Liver (tissue), 9 donors: Measurements from ENCODE around the gene FRMD1. TPM values are rescaled to one million over a fixed set of nuclear protein-coding genes. Genes with fewer than 3 reads are reported as not detected.

Source experiments
- DNase-seq: peaks from one replicate; pipeline ENCODE4 v3.0.0-alpha.2; 2017; ENCODE audit warnings: low spot score
- H3K27ac ChIP-seq, 2 donors: one replicate each; pipeline ENCODE4 v1.7.0; 2013; ENCODE audit warnings: inconsistent platforms in 2 of 2, low read length in 2 of 2, control low read depth in 1 of 2, low read depth in 1 of 2, mild to moderate bottlenecking in 1 of 2
- H3K27me3 ChIP-seq, 4 donors: one replicate each; pipeline versions ENCODE4 v1.6.1 to v1.7.0; 2013; ENCODE audit warnings: low read length in 3 of 4, inconsistent platforms in 1 of 4, mild to moderate bottlenecking in 1 of 4, moderate library complexity in 1 of 4; ENCODE audit not compliant: control insufficient read depth in 4 of 4, insufficient read depth in 4 of 4
- H3K36me3 ChIP-seq, 4 donors: one replicate each; pipeline versions ENCODE4 v1.6.1 to v1.7.0; 2013; ENCODE audit warnings: low read length in 3 of 4, mild to moderate bottlenecking in 3 of 4, low read depth in 1 of 4, moderate library complexity in 1 of 4; ENCODE audit not compliant: control insufficient read depth in 4 of 4, insufficient read depth in 3 of 4
- H3K4me1 ChIP-seq, 4 donors: one replicate each; pipeline versions ENCODE4 v1.6.1 to v1.7.0; 2013; ENCODE audit warnings: low read length in 3 of 4, mild to moderate bottlenecking in 3 of 4, moderate library complexity in 1 of 4; ENCODE audit not compliant: control insufficient read depth in 4 of 4, insufficient read depth in 4 of 4
- H3K4me3 ChIP-seq, 3 donors: one replicate each; pipeline versions ENCODE4 v1.6.1 to v1.7.0; 2013; ENCODE audit warnings: low read length in 3 of 3, control low read depth in 1 of 3, low read depth in 1 of 3, mild to moderate bottlenecking in 1 of 3
- H3K9ac ChIP-seq, 2 donors: one replicate each; pipeline ENCODE4 v1.7.0; 2013; ENCODE audit warnings: low read length in 2 of 2, mild to moderate bottlenecking in 2 of 2, moderate library complexity in 2 of 2, control low read depth in 1 of 2, low read depth in 1 of 2
- H3K9me3 ChIP-seq, 4 donors: one replicate each; pipeline versions ENCODE4 v1.6.1 to v1.7.0; 2013; ENCODE audit warnings: low read length in 3 of 4; ENCODE audit not compliant: control insufficient read depth in 4 of 4
- CTCF ChIP-seq: fragments of 150-350 bp; IDR thresholded peaks from 2 replicates; pipeline ENCODE4 v1.5.1; 2017; ENCODE audit warnings: improper control_type of control experiment, low read depth, low read length; ENCODE audit not compliant: missing input control
- EGR1 ChIP-seq, 2 donors: IDR thresholded peaks; 2 replicates each; pipeline ENCODE4 v1.6.1; 2016 to 2018; ENCODE audit warnings: antibody characterized with exemption in 2 of 2, low read depth in 2 of 2
- FOXA1 ChIP-seq: IDR thresholded peaks from 2 replicates; pipeline ENCODE4 v1.6.1; 2016; ENCODE audit warnings: antibody characterized with exemption
- FOXA2 ChIP-seq: IDR thresholded peaks from 2 replicates; pipeline ENCODE4 v1.6.1; 2016; ENCODE audit warnings: antibody characterized with exemption
- GABPA ChIP-seq, 2 donors: IDR thresholded peaks in 1 of 2; conservative IDR thresholded peaks in 1 of 2; 2 replicates each; pipeline ENCODE4 v1.6.1; 2016; ENCODE audit warnings: antibody characterized with exemption in 2 of 2, mild to moderate bottlenecking in 1 of 2, moderate library complexity in 1 of 2
- HNF4A ChIP-seq, 2 donors: conservative IDR thresholded peaks; 2 replicates each; pipeline ENCODE4 v1.6.1; 2016; ENCODE audit warnings: antibody characterized with exemption in 2 of 2, mild to moderate bottlenecking in 2 of 2
- HNF4G ChIP-seq: IDR thresholded peaks from 2 replicates; pipeline ENCODE4 v1.6.1; 2016; ENCODE audit warnings: antibody characterized with exemption
- JUND ChIP-seq, 2 donors: IDR thresholded peaks; 2 replicates each; pipeline ENCODE4 v1.6.1; 2016; ENCODE audit warnings: antibody characterized with exemption in 2 of 2
- NR2F2 ChIP-seq: IDR thresholded peaks from 2 replicates; pipeline ENCODE4 v1.6.1; 2016; ENCODE audit warnings: antibody characterized with exemption
- RAD21 ChIP-seq, 2 donors: IDR thresholded peaks; 2 replicates each; pipeline ENCODE4 v1.6.1; 2016; ENCODE audit warnings: antibody characterized with exemption in 2 of 2, mild to moderate bottlenecking in 2 of 2
- REST ChIP-seq: IDR thresholded peaks from 2 replicates; pipeline ENCODE4 v1.6.1; 2016; ENCODE audit warnings: antibody characterized with exemption, mild to moderate bottlenecking
- RXRA ChIP-seq, 2 donors: IDR thresholded peaks; 2 replicates each; pipeline ENCODE4 v1.6.1; 2017 to 2018; ENCODE audit warnings: antibody characterized with exemption in 2 of 2, mild to moderate bottlenecking in 1 of 2
- SP1 ChIP-seq: IDR thresholded peaks from 2 replicates; pipeline ENCODE4 v1.6.1; 2018; ENCODE audit warnings: antibody characterized with exemption, mild to moderate bottlenecking
- TAF1 ChIP-seq: conservative IDR thresholded peaks from 2 replicates; pipeline ENCODE4 v1.6.1; 2016; ENCODE audit warnings: antibody characterized with exemption, mild to moderate bottlenecking
- YY1 ChIP-seq: IDR thresholded peaks from 2 replicates; pipeline ENCODE4 v1.6.1; 2016; ENCODE audit warnings: antibody characterized with exemption, mild to moderate bottlenecking
- WGBS: extraction: QIAGEN DNeasy Blood & Tissue Kit; methylation state at CpG from one replicate; pipeline ENCODE4 v1.1.7; 2013; 5-methylcytosine and 5-hydroxymethylcytosine counted together
- polyA plus RNA-seq, 2 donors: library from polyadenylated mRNA; stranded (reverse) in 1 of 2; unstranded in 1 of 2; fragments of 200-250 nt in 1 of 2; fragments of >200 nt in 1 of 2; fragmentation: Nextera tagmentation in 1 of 2; extraction: Ambion mirVana in 1 of 2; gene quantifications; one replicate each; pipeline versions ENCODE4 v1.2.1 to v1.2.3, GENCODE V29; 2013 to 2015
- total RNA-seq, 2 donors: library from RNA; depleted of rRNA; stranded (reverse); fragments of >200 nt; gene quantifications; one replicate each; pipeline ENCODE4 v1.2.3, GENCODE V29; 2014
- TF ChIP-seq, protein P1 (sequence below): IDR thresholded peaks from 2 replicates; pipeline ENCODE4 v1.6.1; 2016; ENCODE audit warnings: antibody characterized with exemption
- TF ChIP-seq, protein P2 (sequence below): IDR thresholded peaks from 2 replicates; pipeline ENCODE4 v1.6.1; 2016; ENCODE audit warnings: antibody characterized with exemption
- donor health status: healthy.
- donor health status: healthy.
- donor health status: healthy.
- donor health status: healthy.
- donor health status: healthy.

Gene FRMD1
- total and polyA plus RNA-seq, 4 donors = 0.04 to 0.17 (median 0.12) TPM

- H3K27me3 ChIP-seq = no peaks in the 10 kb centered on the region
- H3K9me3 ChIP-seq = no peaks in the 10 kb centered on the region
- TF ChIP-seq, protein P1, sequence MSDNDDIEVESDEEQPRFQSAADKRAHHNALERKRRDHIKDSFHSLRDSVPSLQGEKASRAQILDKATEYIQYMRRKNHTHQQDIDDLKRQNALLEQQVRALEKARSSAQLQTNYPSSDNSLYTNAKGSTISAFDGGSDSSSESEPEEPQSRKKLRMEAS = no peak
- TF ChIP-seq GABPA (IDR thresholded peaks at IDR 0.05 in 1 of 2, conservative IDR thresholded peaks at IDR 0.05 in 1 of 2) (no peak), FOXA1 (no peak), HNF4G (no peak), TAF1 (no peak), FOXA2 (no peak)
- TF ChIP-seq, protein P2, sequence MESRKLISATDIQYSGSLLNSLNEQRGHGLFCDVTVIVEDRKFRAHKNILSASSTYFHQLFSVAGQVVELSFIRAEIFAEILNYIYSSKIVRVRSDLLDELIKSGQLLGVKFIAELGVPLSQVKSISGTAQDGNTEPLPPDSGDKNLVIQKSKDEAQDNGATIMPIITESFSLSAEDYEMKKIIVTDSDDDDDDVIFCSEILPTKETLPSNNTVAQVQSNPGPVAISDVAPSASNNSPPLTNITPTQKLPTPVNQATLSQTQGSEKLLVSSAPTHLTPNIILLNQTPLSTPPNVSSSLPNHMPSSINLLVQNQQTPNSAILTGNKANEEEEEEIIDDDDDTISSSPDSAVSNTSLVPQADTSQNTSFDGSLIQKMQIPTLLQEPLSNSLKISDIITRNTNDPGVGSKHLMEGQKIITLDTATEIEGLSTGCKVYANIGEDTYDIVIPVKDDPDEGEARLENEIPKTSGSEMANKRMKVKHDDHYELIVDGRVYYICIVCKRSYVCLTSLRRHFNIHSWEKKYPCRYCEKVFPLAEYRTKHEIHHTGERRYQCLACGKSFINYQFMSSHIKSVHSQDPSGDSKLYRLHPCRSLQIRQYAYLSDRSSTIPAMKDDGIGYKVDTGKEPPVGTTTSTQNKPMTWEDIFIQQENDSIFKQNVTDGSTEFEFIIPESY = no peak
- H3K4me3 ChIP-seq = no peak overlapping the region
- H3K36me3 ChIP-seq = no peaks in the 10 kb centered on the region
- 90% methylated on average over 29 of the region's 29 CpGs for WGBS
- no peak overlapping the region for H3K27ac ChIP-seq
- DNase-seq = no peak
- H3K4me1 ChIP-seq = no peaks in the 10 kb centered on the region
- no peak overlapping the region for H3K9ac ChIP-seq
Measured at GRCh38 chr6:168061269-168062210, 17.5 kb downstream of the FRMD1 start.

GRCh38 chr6:168060521-168060931, 18.5 kb downstream of the FRMD1 start:
- WGBS = 64% methylated on average over 12 of the region's 12 CpGs
- Histone ChIP-seq H3K4me1 (no peaks in the 10 kb centered on the region), H3K27me3 (no peaks in the 10 kb centered on the region), H3K4me3 (no peak overlapping the region), H3K27ac (no peak overlapping the region), H3K9me3 (no peaks in the 10 kb centered on the region), H3K9ac (no peak overlapping the region), H3K36me3 (no peaks in the 10 kb centered on the region)
- DNase-seq = peak; percentile 46
- TF ChIP-seq TAF1 (no peak), RXRA (IDR thresholded peaks at IDR 0.05) (no peak), REST (no peak), FOXA1 (no peak), RAD21 (IDR thresholded peaks at IDR 0.05) (peak; percentile 71 to 80), EGR1 (IDR thresholded peaks at IDR 0.05; ENCODE audit: low read depth in 2 of 2) (no peak), SP1 (no peak), CTCF (peak; percentile 37), HNF4A (conservative IDR thresholded peaks at IDR 0.05) (no peak), JUND (IDR thresholded peaks at IDR 0.05) (no peak), NR2F2 (no peak), HNF4G (no peak), GABPA (IDR thresholded peaks at IDR 0.05 in 1 of 2, conservative IDR thresholded peaks at IDR 0.05 in 1 of 2) (no peak), YY1 (no peak)
- TF ChIP-seq, protein P1 = no peak
- TF ChIP-seq, protein P2 = no peak
